GM21528 (cell line): ENCODE results near the gene REPS2.

Source experiments
- ATAC-seq: cut with Tn5 transposase; IDR thresholded peaks from one replicate; pipeline ENCODE4 v1.9.1; 2021; ENCODE audit warnings: mild to moderate bottlenecking, moderate library complexity; ENCODE audit not compliant: unreplicated experiment, low FRiP score

Gene REPS2

DNA sequence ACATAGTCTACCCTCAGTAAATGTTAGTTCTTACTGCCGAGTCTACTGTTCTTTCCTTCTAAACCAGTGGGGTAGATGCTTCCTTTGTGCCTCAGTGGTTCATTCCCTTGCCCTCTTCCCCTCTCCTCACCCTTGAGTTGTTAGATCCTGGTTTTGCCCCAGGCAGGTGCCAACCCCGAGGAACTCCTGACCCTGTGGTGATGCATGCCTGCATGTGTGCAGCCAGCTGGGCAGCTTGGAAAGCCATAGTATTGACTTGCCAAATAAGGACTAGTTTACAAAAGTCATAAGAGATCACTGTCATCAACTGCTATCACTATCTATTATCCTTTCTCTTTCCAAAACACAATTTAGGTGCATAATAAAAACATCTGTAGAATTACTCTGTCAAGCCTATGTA lies 50.9 kb downstream of the REPS2 start:
- ATAC-seq = no peak

GRCh38 chrX:16999275-16999674 lies 52.8 kb downstream of the REPS2 start:
- ATAC-seq = no peak

DNA sequence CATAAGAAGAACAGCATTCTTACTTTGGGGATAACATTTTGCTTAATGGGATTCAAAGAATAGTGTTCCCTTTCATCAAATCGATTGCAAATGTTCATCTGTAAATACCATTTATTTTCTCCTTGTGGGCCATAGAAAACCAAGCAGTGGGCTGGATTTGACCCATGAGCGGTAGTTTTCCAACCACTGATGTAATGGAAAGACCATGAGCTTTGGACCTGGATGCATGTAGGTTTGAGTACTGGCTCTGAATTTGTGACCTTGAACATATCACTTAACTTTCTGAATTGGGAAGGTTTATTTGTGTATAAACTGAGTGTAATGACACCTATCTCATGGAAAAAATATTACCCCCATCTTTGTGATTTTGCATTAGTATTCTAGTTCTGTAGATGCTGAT lies 54.3 kb downstream of the REPS2 start:
- no peak for ATAC-seq

- no peak for ATAC-seq
Measured at GRCh38 chrX:17005712-17006368, 59.4 kb downstream of the REPS2 start.

DNA sequence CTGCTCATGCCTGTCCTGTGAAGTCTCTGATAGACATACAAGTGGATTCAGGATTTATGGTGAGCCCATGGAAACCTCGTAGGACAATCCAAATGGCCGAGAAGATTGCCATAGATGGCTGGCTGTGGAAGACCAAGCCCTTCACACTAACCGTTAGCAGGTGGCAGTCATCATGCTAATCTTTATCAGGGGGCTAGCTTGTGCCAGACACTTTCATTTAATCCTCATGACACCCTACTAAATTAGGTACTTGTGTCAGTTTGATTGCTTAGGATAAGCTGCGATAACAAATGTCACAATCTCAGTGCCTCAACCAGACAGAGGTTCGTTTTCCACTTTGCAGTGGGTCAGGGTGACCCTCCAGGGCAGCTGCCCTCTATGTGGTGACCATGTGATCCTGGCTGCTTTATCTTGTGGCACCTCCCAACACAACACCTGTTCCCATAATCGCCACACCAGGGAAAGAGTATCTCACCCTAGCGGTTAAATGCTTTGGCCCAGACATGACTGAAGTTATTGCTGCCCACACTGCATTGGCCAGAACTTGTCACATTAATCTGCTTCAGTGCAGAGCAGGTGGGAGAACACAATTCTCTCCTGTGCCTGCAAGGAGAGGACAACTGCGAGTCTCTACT lies 60.8 kb downstream of the REPS2 start:
- no peak for ATAC-seq

DNA sequence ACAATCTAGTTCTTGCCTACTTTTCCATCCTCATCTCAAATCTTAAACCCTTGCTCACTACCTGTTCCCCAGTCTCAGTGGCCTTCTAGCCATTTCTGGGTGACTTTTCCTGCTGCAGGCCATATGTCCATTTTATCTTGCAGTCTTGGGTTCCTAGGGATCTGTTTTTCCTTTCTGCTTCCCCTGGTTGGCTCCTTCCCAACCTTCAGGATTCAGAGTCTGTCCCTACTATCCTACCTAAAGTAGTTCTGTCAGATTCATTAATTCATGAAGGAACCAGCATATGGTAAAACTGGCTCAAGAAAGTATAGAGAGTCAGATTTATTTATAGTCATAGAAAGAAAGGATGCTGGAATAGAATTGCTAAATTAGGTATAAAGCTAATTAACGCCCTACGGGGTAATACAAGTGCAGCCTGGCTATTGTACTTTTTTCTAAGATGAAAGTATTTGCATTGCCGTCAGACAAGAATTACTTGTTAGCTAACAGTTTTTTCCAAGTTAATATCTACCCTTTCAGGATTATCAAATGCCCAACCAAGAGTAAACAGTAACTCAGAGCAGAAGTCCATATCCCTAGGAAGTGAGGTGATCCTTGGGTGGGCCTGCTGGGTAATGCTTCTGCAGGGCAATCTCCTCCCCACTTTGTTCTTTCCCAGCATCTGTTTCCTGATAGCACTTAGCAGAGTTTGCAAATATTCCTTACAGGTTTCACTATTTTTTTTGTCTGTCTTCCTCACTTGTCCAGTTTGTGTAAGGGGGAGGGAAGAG lies 63.6 kb downstream of the REPS2 start:
- no peak for ATAC-seq

- no peak for ATAC-seq
Measured at GRCh38 chrX:17012465-17012864, 66.0 kb downstream of the REPS2 start.

GRCh38 chrX:17014216-17014615 lies 67.8 kb downstream of the REPS2 start:
- ATAC-seq = no peak

DNA sequence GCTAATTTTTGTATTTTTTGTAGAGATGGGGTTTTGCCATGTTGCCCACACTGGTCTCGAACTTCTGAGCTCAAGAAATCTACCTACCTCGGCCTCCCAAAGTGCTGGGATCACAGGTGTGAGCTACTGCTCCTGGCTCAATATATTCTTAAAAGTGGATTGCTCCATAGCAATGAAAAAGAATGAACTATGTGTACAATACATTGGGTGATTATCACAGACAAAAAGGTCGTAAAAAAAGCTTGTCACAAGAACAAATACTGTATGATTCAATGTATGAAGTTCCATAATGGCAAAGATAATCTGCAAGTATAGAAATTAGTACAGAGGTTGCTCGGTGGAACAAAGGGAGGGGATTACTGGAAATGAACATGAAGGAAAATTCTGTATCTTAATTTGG lies 70.7 kb downstream of the REPS2 start:
- ATAC-seq = no peak

DNA sequence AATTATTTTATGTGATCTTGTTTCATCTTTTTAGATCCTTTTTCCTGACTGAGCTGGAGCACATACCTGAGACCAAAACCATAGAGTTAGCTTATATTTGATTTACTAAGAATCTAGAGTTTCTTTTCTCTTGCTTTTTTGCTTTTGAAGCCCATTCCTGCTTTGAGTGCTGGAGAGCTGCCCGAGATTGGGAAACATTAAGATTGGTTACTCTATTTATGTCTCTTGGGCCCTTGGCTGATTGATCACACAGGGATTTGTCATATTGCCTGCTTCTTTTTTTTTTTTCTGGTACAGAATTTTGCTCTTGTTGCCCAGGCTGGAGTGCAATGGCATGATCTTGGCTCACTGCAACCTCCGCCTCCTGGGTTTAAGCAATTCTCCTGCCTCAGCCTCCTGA lies 73.9 kb downstream of the REPS2 start:
- no peak for ATAC-seq

DNA sequence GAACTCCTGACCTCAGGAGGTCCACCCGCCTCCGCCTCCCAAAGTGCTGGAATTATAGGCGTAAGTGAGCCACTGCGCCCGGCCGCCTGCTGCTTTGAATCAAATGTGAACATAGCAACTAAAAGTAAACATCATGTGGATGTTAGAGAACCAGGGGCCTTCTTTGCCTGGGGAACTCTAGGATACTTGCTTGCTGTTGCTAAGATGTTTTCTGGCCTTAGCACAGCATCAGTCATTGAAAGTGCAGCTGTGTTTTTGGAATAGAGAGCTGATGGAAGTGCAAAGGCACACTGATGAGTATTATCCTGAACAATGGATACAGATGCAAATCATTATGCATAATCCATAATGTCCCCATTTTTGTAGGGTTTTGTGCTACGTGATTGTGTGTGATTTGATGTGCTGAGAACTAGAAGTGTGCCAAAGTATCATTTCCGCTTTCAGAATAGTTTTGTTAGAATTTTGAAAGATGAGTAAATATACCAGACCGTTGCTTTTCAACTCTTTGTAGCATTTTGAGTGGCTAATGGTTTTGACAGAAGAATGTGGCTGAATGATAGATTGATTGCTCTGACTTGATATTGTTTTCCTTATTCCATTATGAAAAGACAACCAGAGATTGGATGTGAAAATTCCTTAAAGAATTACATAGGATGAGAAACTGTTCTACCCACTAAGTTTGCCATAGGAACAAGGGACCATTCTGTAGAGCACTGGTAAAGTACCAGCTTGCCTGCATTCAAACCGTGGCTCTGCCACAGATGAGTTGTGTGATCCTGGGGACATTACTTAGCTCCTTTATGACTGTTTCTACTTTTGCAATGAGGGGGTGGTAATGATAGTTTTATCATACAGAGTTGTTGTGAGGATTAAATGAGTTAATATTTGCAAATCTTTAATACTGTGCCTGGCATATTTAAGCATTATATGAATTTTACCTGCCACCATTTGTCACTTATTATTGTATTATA lies 74.7 kb downstream of the REPS2 start:
- no peak for ATAC-seq

GRCh38 chrX:17021851-17022604 lies 75.6 kb downstream of the REPS2 start:
- no peak for ATAC-seq

DNA sequence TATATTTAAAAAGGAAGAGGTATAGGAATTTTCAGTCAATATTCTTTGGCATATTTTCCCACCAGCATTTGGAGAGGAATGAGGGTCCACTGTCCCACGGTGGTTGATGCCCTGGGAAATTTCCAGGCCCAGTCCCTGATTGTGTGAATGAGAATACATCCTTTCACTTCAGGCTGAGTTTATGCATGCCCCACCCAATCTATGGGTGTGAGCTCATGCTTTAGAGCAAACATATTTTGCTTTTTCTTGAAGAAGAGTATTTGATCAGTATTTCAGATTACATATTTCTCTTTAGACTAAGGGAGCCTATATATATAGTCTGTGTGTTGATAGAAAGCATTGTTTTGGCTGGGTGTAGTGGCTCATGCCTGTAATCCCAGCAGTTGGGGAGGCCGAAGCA lies 77.2 kb downstream of the REPS2 start:
- no peak for ATAC-seq

DNA sequence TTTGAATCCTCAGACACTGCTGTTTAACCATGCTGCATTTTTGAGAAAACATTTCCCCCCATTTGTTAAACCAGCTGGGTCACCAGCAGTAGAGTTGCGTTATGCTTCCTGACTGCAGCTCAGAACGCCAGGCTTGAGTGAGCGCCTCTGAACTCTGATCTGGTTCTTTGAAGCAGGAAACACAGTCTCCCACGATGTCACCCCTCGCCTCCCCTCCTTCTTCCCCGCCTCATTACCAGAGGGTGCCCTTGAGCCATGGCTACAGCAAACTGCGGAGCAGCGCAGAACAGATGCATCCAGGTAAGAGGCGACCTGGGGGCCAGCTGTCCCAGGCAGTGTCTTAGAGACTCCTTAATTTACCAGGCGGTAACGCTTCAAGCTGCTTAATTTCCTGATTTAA lies 78.4 kb downstream of the REPS2 start:
- ATAC-seq = no peak

DNA sequence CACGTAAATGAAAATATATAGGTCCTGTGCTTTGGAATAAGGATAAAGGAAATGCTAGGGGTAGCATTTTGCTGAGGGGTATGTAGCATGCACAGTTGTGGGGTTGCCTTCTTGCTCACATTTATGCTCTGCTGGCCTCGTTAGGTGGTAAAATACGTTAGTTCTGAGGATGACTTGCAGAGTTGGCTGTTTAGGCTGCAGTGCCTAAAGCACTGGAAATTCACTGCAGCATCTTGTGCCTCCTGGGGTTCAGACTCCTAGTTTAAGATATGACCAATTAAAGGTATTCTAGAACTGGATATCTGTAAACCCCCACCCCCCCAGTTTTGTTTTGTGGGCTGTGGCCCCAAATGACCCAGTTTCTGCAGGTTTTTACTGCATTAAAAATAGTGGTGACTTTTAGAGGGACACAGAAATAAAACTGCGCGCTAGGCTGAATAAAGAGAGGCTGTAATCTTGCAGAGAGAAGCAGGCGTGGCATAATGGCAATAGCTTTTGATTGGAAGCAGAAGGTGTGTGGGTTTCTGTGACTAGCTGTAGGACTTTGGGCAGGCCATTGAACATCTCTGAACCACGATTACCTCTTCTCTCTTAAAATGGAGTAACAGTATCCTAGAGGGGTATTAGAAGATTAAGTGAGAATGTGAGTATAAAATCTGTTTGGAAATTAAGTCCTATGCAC lies 79.3 kb downstream of the REPS2 start:
- no peak for ATAC-seq

- ATAC-seq = no peak
Measured at GRCh38 chrX:17027931-17028330, 81.5 kb downstream of the REPS2 start.

DNA sequence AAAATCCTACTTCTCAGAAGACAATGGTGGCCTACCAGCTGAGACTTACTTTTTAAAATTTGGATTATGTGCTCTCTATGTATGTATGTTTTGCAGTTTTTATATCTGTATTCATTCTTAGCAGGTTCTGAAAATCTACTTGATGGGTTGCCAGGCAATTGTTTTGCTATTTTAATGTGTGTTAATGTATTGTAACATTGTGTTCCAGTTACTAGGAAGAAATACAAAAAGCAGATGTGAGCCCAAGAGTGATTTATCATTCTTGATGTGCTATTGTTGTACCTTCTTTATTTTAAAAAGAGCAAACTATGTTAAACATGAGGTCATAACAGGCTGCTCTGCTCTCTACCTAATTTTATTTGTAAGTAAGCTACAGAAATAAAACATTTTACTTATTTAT lies 81.9 kb downstream of the REPS2 start:
- no peak for ATAC-seq

DNA sequence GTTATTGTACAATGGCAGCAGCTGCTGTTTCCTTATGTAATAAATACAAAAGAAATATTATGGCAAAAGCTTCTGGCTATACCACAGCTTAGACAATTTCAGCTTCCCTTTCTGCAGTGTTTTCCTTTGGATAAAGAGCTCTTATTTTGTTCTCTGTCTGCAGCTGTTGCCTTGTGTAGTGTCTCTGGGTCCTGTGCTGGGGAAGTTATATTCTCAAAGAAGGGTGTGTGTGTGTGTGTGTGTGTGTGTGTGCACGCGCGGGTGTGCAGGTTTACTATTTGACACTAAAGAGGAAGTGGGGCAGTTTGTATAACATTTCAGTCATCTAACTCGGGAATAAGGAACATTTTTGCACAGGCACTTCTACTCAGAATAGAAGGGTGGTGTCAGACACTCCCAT lies 83.6 kb downstream of the REPS2 start:
- no peak for ATAC-seq

GRCh38 chrX:17030580-17031270 lies 84.3 kb downstream of the REPS2 start:
- ATAC-seq = no peak
